SK-N-MC (cell line): Measurements from ENCODE around the gene MED27.

ENCODE experiments used
- DNase-seq: peaks from one replicate; pipeline ENCODE4 v3.0.0-alpha.2; 2011; ENCODE audit warnings: low read depth, low spot score
- H3K27ac ChIP-seq: fragments of 200-600 bp; sonication (generic); 2 replicates; pipeline ENCODE4 v1.5.1; 2016; ENCODE audit warnings: mixed run types
- H3K36me3 ChIP-seq: fragments of 200-600 bp; sonication (generic); 2 replicates; pipeline ENCODE4 v1.6.1; 2017; ENCODE audit warnings: antibody characterized with exemption, low read length, mixed read lengths; ENCODE audit not compliant: insufficient read depth
- H3K4me3 ChIP-seq: fragments of 200-600 bp; sonication (generic); 2 replicates; pipeline ENCODE4 v1.5.1; 2016
- H3K9ac ChIP-seq: fragments of 200-600 bp; sonication (generic); 2 replicates; pipeline ENCODE4 v1.8.0; 2017; ENCODE audit warnings: mixed run types, mixed read lengths; ENCODE audit not compliant: insufficient read length
- H3K9me3 ChIP-seq: fragments of 200-600 bp; sonication (generic); 2 replicates; pipeline ENCODE4 v1.6.1; 2017; ENCODE audit warnings: low read depth, mild to moderate bottlenecking, antibody characterized with exemption, low read length, moderate library complexity, mixed read lengths
- EZH2 ChIP-seq: fragments of 200-600 bp; sonication (generic); IDR thresholded peaks from one replicate; pipeline ENCODE4 v1.6.1; 2017; ENCODE audit warnings: antibody characterized with exemption
- FOXP2 ChIP-seq: optimal IDR thresholded peaks from 2 replicates; pipeline ENCODE3; 2011; ENCODE audit warnings: mild to moderate bottlenecking, moderate library complexity; ENCODE audit not compliant: insufficient read depth; ENCODE audit errors: extremely low read length, control extremely low read depth
- POLR2AphosphoS5 ChIP-seq: IDR thresholded peaks from 2 replicates; pipeline ENCODE4 v1.6.1; 2012; ENCODE audit warnings: mild to moderate bottlenecking, low read depth, low read length, borderline replicate concordance

Gene MED27

DNA sequence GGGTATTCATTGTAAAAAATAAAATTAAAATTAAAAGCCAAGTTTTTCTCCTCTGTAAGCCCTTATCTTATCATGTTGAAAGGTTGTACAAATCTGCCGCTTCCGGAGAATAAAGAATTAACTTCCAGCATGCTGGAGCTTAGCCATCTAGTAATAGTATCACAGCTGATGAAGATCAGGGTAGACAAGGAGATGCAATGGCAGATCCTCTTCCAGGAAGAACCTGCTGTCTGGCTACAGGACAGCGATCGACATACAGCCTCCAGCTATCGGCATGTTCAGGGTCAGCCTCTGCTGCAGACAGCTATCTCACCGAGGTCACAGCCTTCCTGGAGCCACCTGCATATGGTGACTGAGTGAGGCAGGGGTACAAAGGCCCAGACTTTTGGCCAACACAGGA lies 82.6 kb downstream of the MED27 start:
- H3K27ac ChIP-seq: no peak overlapping the region
- H3K9me3 ChIP-seq: no peaks in the 10 kb centered on the region
- H3K4me3 ChIP-seq: no peak overlapping the region
- no peak for DNase-seq
- TF ChIP-seq EZH2: no peak
- no peak for TF ChIP-seq POLR2AphosphoS5
- no peak for TF ChIP-seq FOXP2
- H3K9ac ChIP-seq: no peak overlapping the region
- no peaks in the 10 kb centered on the region; the same call in 1 of the 2 replicates for H3K36me3 ChIP-seq

- Histone ChIP-seq H3K9me3 (no peaks in the 10 kb centered on the region), H3K4me3 (no peak overlapping the region), H3K27ac (no peak overlapping the region), H3K36me3 (no peaks in the 10 kb centered on the region; the same call in 1 of the 2 replicates), H3K9ac (no peak overlapping the region)
- DNase-seq: no peak
- TF ChIP-seq FOXP2 (no peak), EZH2 (no peak), POLR2AphosphoS5 (no peak)
Observed at GRCh38 chr9:131995382-131995781, 84.3 kb downstream of the MED27 start.

- TF ChIP-seq POLR2AphosphoS5: no peak
- TF ChIP-seq EZH2: no peak
- no peak for TF ChIP-seq FOXP2
- no peak overlapping the region for H3K4me3 ChIP-seq
- H3K36me3 ChIP-seq: no peaks in the 10 kb centered on the region; the same call in 1 of the 2 replicates
- no peak overlapping the region for H3K27ac ChIP-seq
- no peak overlapping the region for H3K9ac ChIP-seq
- H3K9me3 ChIP-seq: no peaks in the 10 kb centered on the region
- DNase-seq: no peak
Observed at GRCh38 chr9:131994364-131995125, 85.1 kb downstream of the MED27 start.

GRCh38 chr9:131992906-131993657 lies 86.6 kb downstream of the MED27 start:
- no peak for TF ChIP-seq EZH2
- TF ChIP-seq POLR2AphosphoS5: no peak
- TF ChIP-seq FOXP2: no peak
- Histone ChIP-seq H3K9me3 (no peaks in the 10 kb centered on the region), H3K4me3 (no peak overlapping the region), H3K27ac (no peak overlapping the region), H3K9ac (no peak overlapping the region), H3K36me3 (no peaks in the 10 kb centered on the region; the same call in 1 of the 2 replicates)
- DNase-seq: no peak

- TF ChIP-seq POLR2AphosphoS5: no peak
- TF ChIP-seq FOXP2: no peak
- TF ChIP-seq EZH2: no peak
- no peak overlapping the region for H3K9ac ChIP-seq
Observed at GRCh38 chr9:131987232-131987631, 92.4 kb downstream of the MED27 start.

GRCh38 chr9:131986576-131986975 lies 93.1 kb downstream of the MED27 start:
- Histone ChIP-seq H3K27ac (no peak overlapping the region), H3K36me3 (no peaks in the 10 kb centered on the region), H3K4me3 (no peak overlapping the region), H3K9ac (no peak overlapping the region), H3K9me3 (no peaks in the 10 kb centered on the region)
- no peak for DNase-seq
- TF ChIP-seq EZH2: no peak
- TF ChIP-seq POLR2AphosphoS5: no peak
- no peak for TF ChIP-seq FOXP2

More at GRCh38 chr9:131987232-131987631, 92.4 kb downstream of the MED27 start:
- Histone ChIP-seq H3K36me3 (no peaks in the 10 kb centered on the region), H3K27ac (no peak overlapping the region), H3K4me3 (no peak overlapping the region), H3K9me3 (no peaks in the 10 kb centered on the region)
- DNase-seq: no peak

GRCh38 chr9:131986089-131986488 lies 93.6 kb downstream of the MED27 start:
- no peak overlapping the region for H3K9ac ChIP-seq
- H3K27ac ChIP-seq: no peak overlapping the region
- DNase-seq: no peak
- TF ChIP-seq EZH2: no peak
- TF ChIP-seq POLR2AphosphoS5: no peak
- TF ChIP-seq FOXP2: no peak
- no peaks in the 10 kb centered on the region for H3K36me3 ChIP-seq
- no peak overlapping the region for H3K4me3 ChIP-seq
- H3K9me3 ChIP-seq: no peaks in the 10 kb centered on the region

DNA sequence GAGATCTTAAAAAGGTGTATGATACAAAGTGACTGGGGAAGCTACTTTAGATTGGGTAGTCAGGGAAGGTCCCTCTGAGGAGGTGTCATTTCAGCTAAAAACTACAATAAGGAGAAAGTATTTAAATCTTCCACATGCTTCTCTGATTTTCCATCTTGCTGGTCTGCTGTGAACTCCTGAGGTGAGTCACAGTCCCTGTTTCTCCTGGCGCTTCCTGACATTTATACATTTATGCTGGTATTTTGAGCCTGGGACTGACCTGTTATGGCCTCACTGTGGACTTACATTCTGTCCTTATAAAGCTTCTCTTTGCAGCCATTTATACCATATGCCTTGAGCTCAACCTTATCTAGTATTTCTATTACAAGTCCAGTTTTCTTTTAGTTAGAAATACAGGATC lies 95.1 kb downstream of the MED27 start:
- H3K9ac ChIP-seq: no peak overlapping the region
- TF ChIP-seq POLR2AphosphoS5 (no peak), FOXP2 (no peak), EZH2 (no peak)
- no peak for DNase-seq
- no peak overlapping the region for H3K4me3 ChIP-seq
- H3K9me3 ChIP-seq: no peaks in the 10 kb centered on the region
- no peaks in the 10 kb centered on the region for H3K36me3 ChIP-seq
- H3K27ac ChIP-seq: no peak overlapping the region

- TF ChIP-seq POLR2AphosphoS5 (no peak), EZH2 (no peak), FOXP2 (no peak)
- Histone ChIP-seq H3K4me3 (no peak overlapping the region), H3K36me3 (no peaks in the 10 kb centered on the region), H3K27ac (no peak overlapping the region), H3K9ac (no peak overlapping the region), H3K9me3 (no peaks in the 10 kb centered on the region)
- no peak for DNase-seq
Observed at GRCh38 chr9:131982671-131983239, 96.9 kb downstream of the MED27 start.
